ENCODE data around the gene SCARB1.

DNA sequence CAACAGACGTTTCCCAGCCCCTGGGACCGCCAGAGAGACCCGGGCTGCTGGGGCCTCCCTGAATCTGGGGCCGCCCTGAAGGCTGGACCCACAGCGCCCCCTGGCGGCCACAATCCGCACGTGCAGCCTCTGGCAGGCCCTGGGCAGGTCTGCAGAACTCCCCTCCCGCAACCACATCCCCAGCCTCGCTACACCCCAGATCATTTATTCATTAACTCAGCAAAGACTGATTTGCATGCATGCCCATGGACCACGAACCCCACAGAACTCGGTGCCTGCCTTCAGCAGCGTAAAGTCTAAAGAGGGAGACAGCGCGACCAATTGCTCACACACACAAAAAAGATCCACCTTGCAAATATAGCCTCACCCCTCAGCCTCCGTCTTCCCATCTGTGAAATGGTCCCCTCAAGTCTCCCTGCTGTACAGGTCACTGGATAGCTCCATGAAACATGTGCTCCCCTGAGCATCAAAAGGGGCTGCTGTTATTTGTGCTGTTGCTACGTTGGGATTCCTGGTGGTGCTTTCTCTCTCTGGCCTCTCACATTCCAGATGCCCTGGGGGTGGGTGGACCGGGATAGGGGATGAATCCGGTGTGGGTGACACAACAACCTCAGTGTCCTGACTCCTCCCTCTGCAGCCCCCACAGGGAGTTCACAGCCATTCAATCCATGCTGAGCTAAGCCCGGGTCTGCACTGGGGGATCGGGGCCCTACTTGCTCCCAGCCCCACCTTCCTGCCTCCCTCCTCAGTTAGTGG lies 96.4 kb downstream of the SCARB1 start:
- TF ChIP-seq ZNF770 (CRISPR knock-in tag; IDR thresholded peaks at IDR 0.05) (no peak), DNMT3B (CRISPR knock-in tag; conservative IDR thresholded peaks at IDR 0.05) (no peak)
